SH-SY5Y (cell line): ENCODE data around the gene CD46.

Experiments used
- GATA2 ChIP-seq: IDR thresholded peaks from 2 replicates; pipeline ENCODE4 v1.6.1; 2011; ENCODE audit warnings: mild to moderate bottlenecking, low read depth, low read length
- GATA3 ChIP-seq: IDR thresholded peaks from 2 replicates; pipeline ENCODE4 v1.6.1; 2011; ENCODE audit warnings: low read depth, mild to moderate bottlenecking, low read length, moderate library complexity

GRCh38 chr1:207808911-207809555 lies 57.2 kb downstream of the CD46 start:
- TF ChIP-seq GATA3 (no peak), GATA2 (no peak)
